ENCODE results near the gene TRPM3. TPM values are rescaled to one million over a fixed set of nuclear protein-coding genes. Genes with fewer than 3 reads are reported as not detected.

Gene TRPM3
- total and polyA plus RNA-seq, 9 of the 15 experiments (the other 6 are each of a cell fraction or from before 2014, with no cell fraction given): 0.04 TPM; not detected in 8

GRCh38 chr9:70924895-70925547 is 196.4 kb downstream of the TRPM3 start:
- Histone ChIP-seq H3K4me3 (no peak overlapping the region), H3K79me2 (ENCODE audit: control insufficient read depth, insufficient read depth, low read length) (no peaks in the 10 kb centered on the region), H3K9ac (ENCODE audit: insufficient read depth in 1 of 2, low read depth in 2 of 2, low read length in 2 of 2) (no peak overlapping the region), H3K9me3 (replicated peaks; ENCODE audit: control insufficient read depth, insufficient read depth, low read depth, low read length) (no peaks in the 10 kb centered on the region), H2AFZ (ENCODE audit: low read depth, low read length) (no peak overlapping the region), H3K27me3 (ENCODE audit: control insufficient read depth in 2 of 2, insufficient read depth in 2 of 2, low read length in 2 of 2) (no peaks in the 10 kb centered on the region), H4K20me1 (replicated peaks; ENCODE audit: control insufficient read depth, insufficient read depth, low read length) (no peaks in the 10 kb centered on the region), H3K4me1 (replicated peaks in 1 of 2; ENCODE audit: control insufficient read depth in 2 of 2, insufficient read depth in 2 of 2, low read length in 2 of 2) (no peaks in the 10 kb centered on the region), H3K27ac (ENCODE audit: extremely low read depth, low read depth, low read length) (no peak overlapping the region), H3K9me1 (ENCODE audit: control insufficient read depth, insufficient read depth, low read length) (no peaks in the 10 kb centered on the region), H3K4me2 (ENCODE audit: insufficient read depth, low read length) (no peak overlapping the region), H3K36me3 (ENCODE audit: control insufficient read depth, insufficient read depth, low read length) (no peaks in the 10 kb centered on the region)
- WGBS (ENCODE audit: insufficient coverage, low coverage, missing lambda C conversion rate): 2% methylated on average over 8 of the region's 9 CpGs
- BruUV-seq (replicated peaks): no TSS peak
- DNase-seq (ENCODE audit: extremely low read depth in 1 of 4, low spot score in 3 of 4) (peak; percentile 7 to 37 (median 14)), FAIRE-seq (peak; percentile 87), ATAC-seq (peak; percentile 79)
- ChIA-PET POLR2A (no interaction called here), CTCF (ENCODE audit: low intra/inter-chr PET ratio) (interaction anchor here (0.6 to 1.3 kb wide), 4 partner anchors 78 to 369 kb away, joined by 3 to 9 read pairs (median 4); no protein-coding TSS in a partner anchor)
- in situ Hi-C loops (cut with MboI) (loop anchor here (25.0 kb wide), 1 partner anchor 1337 kb away; no protein-coding TSS in a partner anchor), intact Hi-C loops (cut with micrococcal nuclease) (loop anchor here (1.0 to 5.0 kb wide), 3 partner anchors 78 to 324 kb away; no protein-coding TSS in a partner anchor)
- TF ChIP-seq DEAF1 (CRISPR knock-in tag; IDR thresholded peaks at IDR 0.05) (0 out of 2 replicates have a peak, but pooled peaks have one; percentile 14), REST (IDR thresholded peaks at IDR 0.05; ENCODE audit: borderline replicate concordance) (0 out of 2 replicates have a peak, but pooled peaks have one; percentile 27), REST (CRISPR knock-in tag; IDR thresholded peaks at IDR 0.05; ENCODE audit: low read depth) (no peak), RAD21 (CRISPR knock-in tag; conservative IDR thresholded peaks at IDR 0.05 in 1 of 2, IDR thresholded peaks at IDR 0.05 in 1 of 2) (peak; percentile 45 to 66), ZNF785 (CRISPR knock-in tag; IDR thresholded peaks at IDR 0.05) (no peak), CTCF (IDR thresholded peaks at IDR 0.05 in 2 of 3, conservative IDR thresholded peaks at IDR 0.05 in 1 of 3; ENCODE audit: insufficient read depth in 2 of 3, low read depth in 1 of 3, low read length in 3 of 3) (peak; percentile 55 to 64 (median 57)), ZKSCAN3 (CRISPR knock-in tag; IDR thresholded peaks at IDR 0.05) (no peak)

Data from K562 (cell line).